ENCODE data around the gene USP49.
"Not testable (repeated sequence)": the region's sequence is repeated elsewhere in the genome, so short reads cannot be mapped to it uniquely, and the experiment has no call there.

The USP49 gene

GRCh38 chr6:41811946-41812345 lies 83.2 kb downstream of the USP49 start:
- DNase-seq (ENCODE audit: low read depth) = not testable (repeated sequence)

GRCh38 chr6:41811095-41811494 lies 84.1 kb downstream of the USP49 start:
- no peak for DNase-seq (ENCODE audit: low read depth)

GRCh38 chr6:41805830-41806774 lies 89.1 kb downstream of the USP49 start:
- DNase-seq (ENCODE audit: low read depth) = no peak

- DNase-seq (ENCODE audit: low read depth) = no peak
Measured at GRCh38 chr6:41801380-41801779, 93.8 kb downstream of the USP49 start.

GRCh38 chr6:41799559-41799911 lies 95.6 kb downstream of the USP49 start:
- no peak for DNase-seq (ENCODE audit: low read depth)

- DNase-seq (ENCODE audit: low read depth) = no peak
Measured at GRCh38 chr6:41798901-41799558, 96.1 kb downstream of the USP49 start.

- DNase-seq (ENCODE audit: low read depth) = no peak
Measured at GRCh38 chr6:41796474-41796873, 98.7 kb downstream of the USP49 start.

- no peak for DNase-seq (ENCODE audit: low read depth)
Measured at GRCh38 chr6:41791984-41792383, 103.2 kb downstream of the USP49 start.

- no peak for DNase-seq (ENCODE audit: low read depth)
Measured at GRCh38 chr6:41791305-41791704, 103.9 kb downstream of the USP49 start.

- no peak for DNase-seq (ENCODE audit: low read depth)
Measured at GRCh38 chr6:41790045-41790444, 105.1 kb downstream of the USP49 start.

- DNase-seq (ENCODE audit: low read depth) = no peak
Measured at GRCh38 chr6:41789390-41789724, 105.8 kb downstream of the USP49 start.

GRCh38 chr6:41787219-41787917 lies 107.8 kb downstream of the USP49 start, which contains the start of gene TOMM6:
Gene TOMM6 (plus strand): TSS chr6:41787694. CDS start chr6:41787698, 4 bp downstream.
- DNase-seq (ENCODE audit: low read depth) = peak; percentile 85

- peak; percentile 53 for DNase-seq (ENCODE audit: low read depth)
Measured at GRCh38 chr6:41786451-41787218, 108.5 kb downstream of the USP49 start.

GRCh38 chr6:41785689-41786450 lies 109.3 kb downstream of the USP49 start:
- DNase-seq (ENCODE audit: low read depth) = no peak

GRCh38 chr6:41785254-41785653 lies 109.9 kb downstream of the USP49 start:
- DNase-seq (ENCODE audit: low read depth) = no peak

GRCh38 chr6:41784581-41785171 lies 110.5 kb downstream of the USP49 start:
- no peak for DNase-seq (ENCODE audit: low read depth)

- DNase-seq (ENCODE audit: low read depth) = no peak
Measured at GRCh38 chr6:41783106-41783780, 111.9 kb downstream of the USP49 start.

- no peak for DNase-seq (ENCODE audit: low read depth)
Measured at GRCh38 chr6:41781366-41781730, 113.8 kb downstream of the USP49 start.

- no peak for DNase-seq (ENCODE audit: low read depth)
Measured at GRCh38 chr6:41780551-41781365, 114.4 kb downstream of the USP49 start, which contains the start of gene PRICKLE4. Gene PRICKLE4 (plus strand): TSS chr6:41780782. CDS start chr6:41783474, 2,692 bp downstream.

Data from GM04504 (cell line).